Activated T-cell treated with anti-CD3 and anti-CD28 coated beads for 24 hours (primary cell): ENCODE results near the gene TBC1D8.
"Not testable (repeated sequence)": the region's sequence is repeated elsewhere in the genome, so short reads cannot be mapped to it uniquely, and the experiment has no call there.

Source experiments
- DNase-seq: peaks from one replicate; pipeline ENCODE4 v3.0.0-alpha.2; 2020; ENCODE audit warnings: low read depth

The TBC1D8 gene

GRCh38 chr2:101064505-101064867 is 86.7 kb downstream of the TBC1D8 start:
- DNase-seq: no peak

- no peak for DNase-seq
These were observed 87.1 kb downstream of the TBC1D8 start for GRCh38 chr2:101064125-101064502.

GRCh38 chr2:101063352-101064124 is 87.6 kb downstream of the TBC1D8 start:
- no peak for DNase-seq

GRCh38 chr2:101058386-101058785 is 92.8 kb downstream of the TBC1D8 start:
- no peak for DNase-seq

GRCh38 chr2:101057051-101057933 is 93.9 kb downstream of the TBC1D8 start:
- DNase-seq: no peak

GRCh38 chr2:101053117-101053516 is 98.1 kb downstream of the TBC1D8 start:
- no peak for DNase-seq

GRCh38 chr2:101052147-101052546 is 99.0 kb downstream of the TBC1D8 start:
- DNase-seq: no peak

GRCh38 chr2:101050886-101051285 is 100.3 kb downstream of the TBC1D8 start:
- DNase-seq: not testable (repeated sequence)

- no peak for DNase-seq
These were observed 102.4 kb downstream of the TBC1D8 start for GRCh38 chr2:101048756-101049155.

GRCh38 chr2:101047774-101048173 is 103.4 kb downstream of the TBC1D8 start:
- no peak for DNase-seq

GRCh38 chr2:101047075-101047766 is 104.0 kb downstream of the TBC1D8 start:
- no peak for DNase-seq

GRCh38 chr2:101045330-101045729 is 105.9 kb downstream of the TBC1D8 start:
- no peak for DNase-seq

- DNase-seq: no peak
These were observed 109.8 kb downstream of the TBC1D8 start for GRCh38 chr2:101041413-101041812.

- DNase-seq: no peak
These were observed 110.4 kb downstream of the TBC1D8 start for GRCh38 chr2:101040761-101041160.

- no peak for DNase-seq
These were observed 111.1 kb downstream of the TBC1D8 start for GRCh38 chr2:101040072-101040471.

GRCh38 chr2:101038455-101039255 is 112.5 kb downstream of the TBC1D8 start:
- no peak for DNase-seq

- no peak for DNase-seq
These were observed 113.9 kb downstream of the TBC1D8 start for GRCh38 chr2:101037161-101037755.

GRCh38 chr2:101036562-101036961 is 114.6 kb downstream of the TBC1D8 start:
- no peak for DNase-seq

- DNase-seq: no peak
These were observed 119.0 kb downstream of the TBC1D8 start for GRCh38 chr2:101032084-101032776.

GRCh38 chr2:101030866-101031554 is 120.2 kb downstream of the TBC1D8 start:
- DNase-seq: no peak
